COR-L47 (cell line): ENCODE measurements around the gene ZMAT2.
"Not testable (repeated sequence)": the region's sequence is repeated elsewhere in the genome, so short reads cannot be mapped to it uniquely, and the experiment has no call there.

Source experiments
- DNase-seq: peaks from one replicate; lab custom pipeline; 2025; lab: John Stamatoyannopoulos, UW

ZMAT2 gene

GRCh38 chr5:140700177-140701144, at the start of gene ZMAT2:
Gene ZMAT2 (plus strand): TSS chr5:140700447. CDS start chr5:140700461, 14 bp downstream.
- peak; percentile 94 for DNase-seq

- DNase-seq, result no peak
These were observed 41.4 kb upstream of the ZMAT2 start for GRCh38 chr5:140658870-140659269.

GRCh38 chr5:140660371-140660770, 39.9 kb upstream of the ZMAT2 start:
- DNase-seq, result not testable (repeated sequence)

- DNase-seq, result no peak
These were observed 36.3 kb upstream of the ZMAT2 start for GRCh38 chr5:140664030-140664358.

- DNase-seq, result peak; percentile 90
These were observed 35.7 kb upstream of the ZMAT2 start, which contains the start of gene WDR55 for GRCh38 chr5:140664359-140665119. Gene WDR55 (plus strand): TSS chr5:140664904. CDS start chr5:140664913, 9 bp downstream.

GRCh38 chr5:140671035-140671434, 29.2 kb upstream of the ZMAT2 start:
- DNase-seq, result not testable (repeated sequence)

- DNase-seq, result no peak
These were observed 28.6 kb upstream of the ZMAT2 start for GRCh38 chr5:140671472-140672125.

GRCh38 chr5:140672455-140673186, 27.6 kb upstream of the ZMAT2 start:
- no peak for DNase-seq

- DNase-seq, result no peak
These were observed 26.9 kb upstream of the ZMAT2 start, which contains the start of gene DND1 for GRCh38 chr5:140673187-140673976. Gene DND1 (minus strand): TSS chr5:140673576. CDS start chr5:140673542, 34 bp downstream.

- DNase-seq, result no peak
These were observed 26.0 kb upstream of the ZMAT2 start for GRCh38 chr5:140674211-140674610.

- DNase-seq, result no peak
These were observed 25.6 kb upstream of the ZMAT2 start for GRCh38 chr5:140674629-140675028.

GRCh38 chr5:140677947-140678346, 22.3 kb upstream of the ZMAT2 start:
- no peak for DNase-seq

- DNase-seq, result no peak
These were observed 21.3 kb upstream of the ZMAT2 start for GRCh38 chr5:140678993-140679392.

- no peak for DNase-seq
These were observed 9.8 kb upstream of the ZMAT2 start for GRCh38 chr5:140690376-140690932.

GRCh38 chr5:140690941-140691924, 9.0 kb upstream of the ZMAT2 start, which contains the start of the genes HARS1 and HARS2:
Gene HARS1 (minus strand): TSS chr5:140691370. CDS start chr5:140691304, 66 bp downstream.
Gene HARS2 (plus strand): TSS chr5:140691455. CDS start chr5:140691649, 194 bp downstream.
- peak; percentile 92 for DNase-seq

- DNase-seq, result no peak
These were observed 6.0 kb upstream of the ZMAT2 start for GRCh38 chr5:140694276-140694675.

GRCh38 chr5:140696891-140697492, 3.3 kb upstream of the ZMAT2 start:
- DNase-seq, result no peak

GRCh38 chr5:140707812-140708211, 7.6 kb downstream of the ZMAT2 start:
- DNase-seq, result no peak
